Liver (tissue), 9 donors: ENCODE data around the gene FANK1. TPM values are rescaled to one million over a fixed set of nuclear protein-coding genes. Genes with fewer than 3 reads are reported as not detected.

ENCODE experiments used
- DNase-seq: peaks from one replicate; pipeline ENCODE4 v3.0.0-alpha.2; 2017; ENCODE audit warnings: low spot score
- H3K27ac ChIP-seq, 2 donors: one replicate each; pipeline ENCODE4 v1.7.0; 2013; ENCODE audit warnings: inconsistent platforms in 2 of 2, low read length in 2 of 2, control low read depth in 1 of 2, low read depth in 1 of 2, mild to moderate bottlenecking in 1 of 2
- H3K27me3 ChIP-seq, 4 donors: one replicate each; pipeline versions ENCODE4 v1.6.1 to v1.7.0; 2013; ENCODE audit warnings: low read length in 3 of 4, inconsistent platforms in 1 of 4, mild to moderate bottlenecking in 1 of 4, moderate library complexity in 1 of 4; ENCODE audit not compliant: control insufficient read depth in 4 of 4, insufficient read depth in 4 of 4
- H3K36me3 ChIP-seq, 4 donors: one replicate each; pipeline versions ENCODE4 v1.6.1 to v1.7.0; 2013; ENCODE audit warnings: low read length in 3 of 4, mild to moderate bottlenecking in 3 of 4, low read depth in 1 of 4, moderate library complexity in 1 of 4; ENCODE audit not compliant: control insufficient read depth in 4 of 4, insufficient read depth in 3 of 4
- H3K4me1 ChIP-seq, 4 donors: one replicate each; pipeline versions ENCODE4 v1.6.1 to v1.7.0; 2013; ENCODE audit warnings: low read length in 3 of 4, mild to moderate bottlenecking in 3 of 4, moderate library complexity in 1 of 4; ENCODE audit not compliant: control insufficient read depth in 4 of 4, insufficient read depth in 4 of 4
- H3K4me3 ChIP-seq, 3 donors: one replicate each; pipeline versions ENCODE4 v1.6.1 to v1.7.0; 2013; ENCODE audit warnings: low read length in 3 of 3, control low read depth in 1 of 3, low read depth in 1 of 3, mild to moderate bottlenecking in 1 of 3
- H3K9ac ChIP-seq, 2 donors: one replicate each; pipeline ENCODE4 v1.7.0; 2013; ENCODE audit warnings: low read length in 2 of 2, mild to moderate bottlenecking in 2 of 2, moderate library complexity in 2 of 2, control low read depth in 1 of 2, low read depth in 1 of 2
- H3K9me3 ChIP-seq, 4 donors: one replicate each; pipeline versions ENCODE4 v1.6.1 to v1.7.0; 2013; ENCODE audit warnings: low read length in 3 of 4; ENCODE audit not compliant: control insufficient read depth in 4 of 4
- FOXA2 ChIP-seq: IDR thresholded peaks from 2 replicates; pipeline ENCODE4 v1.6.1; 2016; ENCODE audit warnings: antibody characterized with exemption
- GABPA ChIP-seq, 2 donors: IDR thresholded peaks in 1 of 2; conservative IDR thresholded peaks in 1 of 2; 2 replicates each; pipeline ENCODE4 v1.6.1; 2016; ENCODE audit warnings: antibody characterized with exemption in 2 of 2, mild to moderate bottlenecking in 1 of 2, moderate library complexity in 1 of 2
- HNF4A ChIP-seq, 2 donors: conservative IDR thresholded peaks; 2 replicates each; pipeline ENCODE4 v1.6.1; 2016; ENCODE audit warnings: antibody characterized with exemption in 2 of 2, mild to moderate bottlenecking in 2 of 2
- JUND ChIP-seq, 2 donors: IDR thresholded peaks; 2 replicates each; pipeline ENCODE4 v1.6.1; 2016; ENCODE audit warnings: antibody characterized with exemption in 2 of 2
- NR2F2 ChIP-seq: IDR thresholded peaks from 2 replicates; pipeline ENCODE4 v1.6.1; 2016; ENCODE audit warnings: antibody characterized with exemption
- RAD21 ChIP-seq, 2 donors: IDR thresholded peaks; 2 replicates each; pipeline ENCODE4 v1.6.1; 2016; ENCODE audit warnings: antibody characterized with exemption in 2 of 2, mild to moderate bottlenecking in 2 of 2
- RXRA ChIP-seq, 2 donors: IDR thresholded peaks; 2 replicates each; pipeline ENCODE4 v1.6.1; 2017 to 2018; ENCODE audit warnings: antibody characterized with exemption in 2 of 2, mild to moderate bottlenecking in 1 of 2
- SP1 ChIP-seq: IDR thresholded peaks from 2 replicates; pipeline ENCODE4 v1.6.1; 2018; ENCODE audit warnings: antibody characterized with exemption, mild to moderate bottlenecking
- YY1 ChIP-seq: IDR thresholded peaks from 2 replicates; pipeline ENCODE4 v1.6.1; 2016; ENCODE audit warnings: antibody characterized with exemption, mild to moderate bottlenecking
- WGBS: extraction: QIAGEN DNeasy Blood & Tissue Kit; methylation state at CpG from one replicate; pipeline ENCODE4 v1.1.7; 2013; 5-methylcytosine and 5-hydroxymethylcytosine counted together
- polyA plus RNA-seq, 2 donors: library from polyadenylated mRNA; stranded (reverse) in 1 of 2; unstranded in 1 of 2; fragments of 200-250 nt in 1 of 2; fragments of >200 nt in 1 of 2; fragmentation: Nextera tagmentation in 1 of 2; extraction: Ambion mirVana in 1 of 2; gene quantifications; one replicate each; pipeline versions ENCODE4 v1.2.1 to v1.2.3, GENCODE V29; 2013 to 2015
- total RNA-seq, 2 donors: library from RNA; depleted of rRNA; stranded (reverse); fragments of >200 nt; gene quantifications; one replicate each; pipeline ENCODE4 v1.2.3, GENCODE V29; 2014
- TF ChIP-seq, protein P1 (sequence below): IDR thresholded peaks from 2 replicates; pipeline ENCODE4 v1.6.1; 2016; ENCODE audit warnings: antibody characterized with exemption, mild to moderate bottlenecking
- TF ChIP-seq, protein P2 (sequence below): IDR thresholded peaks from 2 replicates; pipeline ENCODE4 v1.6.1; 2016; ENCODE audit warnings: antibody characterized with exemption
- TF ChIP-seq, protein P3 (sequence below): fragments of 150-350 bp; IDR thresholded peaks from 2 replicates; pipeline ENCODE4 v1.5.1; 2017; ENCODE audit warnings: improper control_type of control experiment, low read depth, low read length; ENCODE audit not compliant: missing input control
- TF ChIP-seq, protein P4 (sequence below): IDR thresholded peaks from 2 replicates; pipeline ENCODE4 v1.6.1; 2016; ENCODE audit warnings: antibody characterized with exemption
- donor health status: healthy.
- donor health status: healthy.
- donor health status: healthy.
- donor health status: healthy.
- donor health status: healthy.

The FANK1 gene
- total and polyA plus RNA-seq, 4 donors = 0.28 TPM; not detected in 3

DNA sequence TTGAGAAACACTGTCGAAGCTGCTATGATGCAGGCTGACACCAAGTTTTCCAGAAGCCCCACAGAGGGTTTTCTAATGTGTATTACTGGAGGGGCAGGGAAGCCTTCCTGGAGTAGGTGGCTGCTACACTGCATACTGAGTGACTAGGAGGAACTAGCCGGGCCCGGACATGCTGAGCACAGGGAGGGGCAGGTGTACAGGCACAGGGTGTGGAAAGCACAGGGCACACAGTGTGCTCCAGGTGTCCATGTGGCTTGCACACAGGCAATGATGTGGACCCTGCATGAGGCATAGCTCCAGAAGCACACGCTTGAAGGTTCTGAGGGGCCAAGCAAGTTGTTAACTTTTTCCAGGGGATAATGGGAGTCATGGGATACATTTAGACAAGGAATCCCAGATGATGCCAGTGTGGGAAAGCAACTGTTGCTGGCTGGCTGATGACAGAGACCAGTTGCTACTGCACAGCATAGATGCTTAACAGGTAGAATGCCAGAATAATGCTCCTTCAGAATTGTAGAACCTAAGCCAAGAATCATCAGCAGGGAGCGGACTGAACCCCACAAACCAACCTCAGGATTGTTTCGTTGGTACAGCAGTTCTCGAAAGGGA lies 29.8 kb upstream of the FANK1 start (continued):
- TF ChIP-seq, protein P1, sequence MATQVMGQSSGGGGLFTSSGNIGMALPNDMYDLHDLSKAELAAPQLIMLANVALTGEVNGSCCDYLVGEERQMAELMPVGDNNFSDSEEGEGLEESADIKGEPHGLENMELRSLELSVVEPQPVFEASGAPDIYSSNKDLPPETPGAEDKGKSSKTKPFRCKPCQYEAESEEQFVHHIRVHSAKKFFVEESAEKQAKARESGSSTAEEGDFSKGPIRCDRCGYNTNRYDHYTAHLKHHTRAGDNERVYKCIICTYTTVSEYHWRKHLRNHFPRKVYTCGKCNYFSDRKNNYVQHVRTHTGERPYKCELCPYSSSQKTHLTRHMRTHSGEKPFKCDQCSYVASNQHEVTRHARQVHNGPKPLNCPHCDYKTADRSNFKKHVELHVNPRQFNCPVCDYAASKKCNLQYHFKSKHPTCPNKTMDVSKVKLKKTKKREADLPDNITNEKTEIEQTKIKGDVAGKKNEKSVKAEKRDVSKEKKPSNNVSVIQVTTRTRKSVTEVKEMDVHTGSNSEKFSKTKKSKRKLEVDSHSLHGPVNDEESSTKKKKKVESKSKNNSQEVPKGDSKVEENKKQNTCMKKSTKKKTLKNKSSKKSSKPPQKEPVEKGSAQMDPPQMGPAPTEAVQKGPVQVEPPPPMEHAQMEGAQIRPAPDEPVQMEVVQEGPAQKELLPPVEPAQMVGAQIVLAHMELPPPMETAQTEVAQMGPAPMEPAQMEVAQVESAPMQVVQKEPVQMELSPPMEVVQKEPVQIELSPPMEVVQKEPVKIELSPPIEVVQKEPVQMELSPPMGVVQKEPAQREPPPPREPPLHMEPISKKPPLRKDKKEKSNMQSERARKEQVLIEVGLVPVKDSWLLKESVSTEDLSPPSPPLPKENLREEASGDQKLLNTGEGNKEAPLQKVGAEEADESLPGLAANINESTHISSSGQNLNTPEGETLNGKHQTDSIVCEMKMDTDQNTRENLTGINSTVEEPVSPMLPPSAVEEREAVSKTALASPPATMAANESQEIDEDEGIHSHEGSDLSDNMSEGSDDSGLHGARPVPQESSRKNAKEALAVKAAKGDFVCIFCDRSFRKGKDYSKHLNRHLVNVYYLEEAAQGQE = no peak

DNA sequence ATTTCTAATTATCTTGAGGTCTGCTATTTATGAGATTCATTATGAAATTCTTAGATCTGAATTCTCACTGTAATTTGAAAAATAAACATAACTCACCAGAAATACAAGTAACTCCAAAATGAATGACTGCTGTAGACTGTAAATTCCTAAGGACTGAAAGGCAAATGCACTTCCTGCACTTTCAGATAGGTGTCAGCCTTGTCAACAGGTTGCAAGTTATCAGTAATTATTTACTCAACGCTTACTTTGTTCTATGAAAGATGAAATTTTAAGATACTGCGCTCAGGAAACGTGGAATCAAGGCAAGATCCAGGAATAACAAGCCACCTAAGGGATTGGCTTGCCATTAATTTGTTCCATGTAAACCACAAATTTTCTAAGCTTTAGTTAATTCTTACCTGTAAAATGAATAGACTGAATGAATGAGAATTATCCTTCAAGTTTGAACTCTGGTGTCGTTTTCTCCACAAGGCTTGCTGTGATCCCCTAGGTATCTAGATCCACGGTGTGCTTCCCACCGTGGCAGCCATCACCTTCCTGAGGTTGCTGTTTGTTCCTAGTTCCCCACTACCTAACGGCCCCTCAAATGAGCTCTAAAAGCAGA lies 27.9 kb upstream of the FANK1 start:
- TF ChIP-seq, protein P2, sequence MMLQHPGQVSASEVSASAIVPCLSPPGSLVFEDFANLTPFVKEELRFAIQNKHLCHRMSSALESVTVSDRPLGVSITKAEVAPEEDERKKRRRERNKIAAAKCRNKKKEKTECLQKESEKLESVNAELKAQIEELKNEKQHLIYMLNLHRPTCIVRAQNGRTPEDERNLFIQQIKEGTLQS = no peak
- no peak for TF ChIP-seq YY1
- peak; percentile 78 to 83 for TF ChIP-seq RAD21 (IDR thresholded peaks at IDR 0.05)
- TF ChIP-seq NR2F2 = no peak
- TF ChIP-seq JUND (IDR thresholded peaks at IDR 0.05) = no peak
- no peak for TF ChIP-seq GABPA (IDR thresholded peaks at IDR 0.05 in 1 of 2, conservative IDR thresholded peaks at IDR 0.05 in 1 of 2)
- no peak for TF ChIP-seq FOXA2
- TF ChIP-seq SP1 = no peak
- TF ChIP-seq, protein P3, sequence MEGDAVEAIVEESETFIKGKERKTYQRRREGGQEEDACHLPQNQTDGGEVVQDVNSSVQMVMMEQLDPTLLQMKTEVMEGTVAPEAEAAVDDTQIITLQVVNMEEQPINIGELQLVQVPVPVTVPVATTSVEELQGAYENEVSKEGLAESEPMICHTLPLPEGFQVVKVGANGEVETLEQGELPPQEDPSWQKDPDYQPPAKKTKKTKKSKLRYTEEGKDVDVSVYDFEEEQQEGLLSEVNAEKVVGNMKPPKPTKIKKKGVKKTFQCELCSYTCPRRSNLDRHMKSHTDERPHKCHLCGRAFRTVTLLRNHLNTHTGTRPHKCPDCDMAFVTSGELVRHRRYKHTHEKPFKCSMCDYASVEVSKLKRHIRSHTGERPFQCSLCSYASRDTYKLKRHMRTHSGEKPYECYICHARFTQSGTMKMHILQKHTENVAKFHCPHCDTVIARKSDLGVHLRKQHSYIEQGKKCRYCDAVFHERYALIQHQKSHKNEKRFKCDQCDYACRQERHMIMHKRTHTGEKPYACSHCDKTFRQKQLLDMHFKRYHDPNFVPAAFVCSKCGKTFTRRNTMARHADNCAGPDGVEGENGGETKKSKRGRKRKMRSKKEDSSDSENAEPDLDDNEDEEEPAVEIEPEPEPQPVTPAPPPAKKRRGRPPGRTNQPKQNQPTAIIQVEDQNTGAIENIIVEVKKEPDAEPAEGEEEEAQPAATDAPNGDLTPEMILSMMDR = peak; percentile 85
- TF ChIP-seq RXRA (IDR thresholded peaks at IDR 0.05) = no peak
- TF ChIP-seq, protein P4, sequence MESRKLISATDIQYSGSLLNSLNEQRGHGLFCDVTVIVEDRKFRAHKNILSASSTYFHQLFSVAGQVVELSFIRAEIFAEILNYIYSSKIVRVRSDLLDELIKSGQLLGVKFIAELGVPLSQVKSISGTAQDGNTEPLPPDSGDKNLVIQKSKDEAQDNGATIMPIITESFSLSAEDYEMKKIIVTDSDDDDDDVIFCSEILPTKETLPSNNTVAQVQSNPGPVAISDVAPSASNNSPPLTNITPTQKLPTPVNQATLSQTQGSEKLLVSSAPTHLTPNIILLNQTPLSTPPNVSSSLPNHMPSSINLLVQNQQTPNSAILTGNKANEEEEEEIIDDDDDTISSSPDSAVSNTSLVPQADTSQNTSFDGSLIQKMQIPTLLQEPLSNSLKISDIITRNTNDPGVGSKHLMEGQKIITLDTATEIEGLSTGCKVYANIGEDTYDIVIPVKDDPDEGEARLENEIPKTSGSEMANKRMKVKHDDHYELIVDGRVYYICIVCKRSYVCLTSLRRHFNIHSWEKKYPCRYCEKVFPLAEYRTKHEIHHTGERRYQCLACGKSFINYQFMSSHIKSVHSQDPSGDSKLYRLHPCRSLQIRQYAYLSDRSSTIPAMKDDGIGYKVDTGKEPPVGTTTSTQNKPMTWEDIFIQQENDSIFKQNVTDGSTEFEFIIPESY = no peak
- no peak for TF ChIP-seq HNF4A (conservative IDR thresholded peaks at IDR 0.05)
- no peak overlapping the region for H3K4me3 ChIP-seq
- WGBS = 49% methylated on average over 7 of the region's 7 CpGs
- H3K9me3 ChIP-seq = no peaks in the 10 kb centered on the region
- no peaks in the 10 kb centered on the region for H3K27me3 ChIP-seq
- no peak overlapping the region for H3K9ac ChIP-seq
- H3K36me3 ChIP-seq = peaks cover 4 to 17% (median 13%) of the 10 kb centered on the region in 4 donors
- H3K27ac ChIP-seq = no peak overlapping the region
- no peak for DNase-seq
- H3K4me1 ChIP-seq = no peaks in the 10 kb centered on the region
